H1 (cell line): Measurements from ENCODE around the gene PRCP. TPM values are rescaled to one million over a fixed set of nuclear protein-coding genes. Genes with fewer than 3 reads are reported as not detected.

Source experiments
- CTCF ChIP-seq, 3 experiments: IDR thresholded peaks; 1 replicate in 2 of 3; 2 replicates in 1 of 3; pipeline versions ENCODE4 v1.5.1 to v1.6.1; 2011; ENCODE audit warnings: low read length in 3 of 3, mild to moderate bottlenecking in 3 of 3, inconsistent platforms in 2 of 3, low read depth in 1 of 3, moderate library complexity in 1 of 3; ENCODE audit not compliant: insufficient read depth in 1 of 3; ENCODE audit errors: control extremely low read depth in 1 of 3
- polyA plus RNA-seq, 7 experiments: library from polyadenylated mRNA; depleted of rRNA in 3 of 7; stranded (reverse) in 5 of 7; unstranded in 2 of 7; fragments of >200 nt in 5 of 7; fragments of 200-250 nt in 2 of 7; gene quantifications; 1 replicate in 5 of 7; 2 replicates in 1 of 7; 4 replicates in 1 of 7; pipeline versions ENCODE4 v1.2.1 to v1.2.3, GENCODE V29; 2011 to 2013; ENCODE audit warnings: missing spikeins in 2 of 7, mixed read lengths in 2 of 7
- total RNA-seq: library from RNA; stranded (reverse); fragmentation: NEBNext Ultra II Directional; extraction: Animal tissue kit (Norgen Biotek cat#: 25700); gene quantifications from 2 replicates; pipeline ENCODE4 v1.2.1, GENCODE V29; 2021

Gene PRCP
- total and polyA plus RNA-seq, 2 of the 8 experiments (the other 6 are each of a cell fraction or from before 2014, with no cell fraction given): 63.8 to 84.4 TPM

- peak; percentile 76 to 83 (median 78) for TF ChIP-seq CTCF (IDR thresholded peaks at IDR 0.05; ENCODE audit: control extremely low read depth in 1 of 3, insufficient read depth in 1 of 3, low read depth in 1 of 3, low read length in 3 of 3)
- TF ChIP-seq, all 59 proteins: peak for 4
These were observed 36.0 kb downstream of the PRCP start (continued) for GRCh38 chr11:82864268-82864667.
